ENCODE data around the gene ARL15. TPM values are rescaled to one million over a fixed set of nuclear protein-coding genes. Genes with fewer than 3 reads are reported as not detected.

Gene ARL15
- polyA plus RNA-seq, 1 of the 3 experiments (the other 2 are of a cell fraction): 6.4 TPM

DNA sequence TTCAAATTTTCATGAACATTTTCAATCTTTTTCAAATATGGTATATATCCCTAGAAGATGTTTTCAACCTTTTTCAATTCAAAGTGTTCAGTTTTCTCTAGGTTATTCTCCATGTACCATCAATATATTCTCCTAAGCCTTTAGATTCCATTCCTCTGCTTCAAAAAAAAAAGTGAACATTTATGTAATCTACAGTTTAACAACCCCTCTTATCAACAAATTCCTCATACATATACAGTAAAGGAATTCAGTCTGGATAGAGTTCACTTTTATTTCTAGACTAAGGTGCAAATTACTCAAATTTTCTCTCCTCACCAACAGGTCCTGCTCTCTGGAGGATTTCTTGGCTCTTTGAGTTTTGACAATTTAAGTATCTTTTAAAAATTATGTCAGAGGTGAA is 150.0 kb downstream of the ARL15 start:
- Histone ChIP-seq H3K4me3 (ENCODE audit: low read depth in 2 of 2, low read length in 1 of 2) (no peak overlapping the region), H3K36me3 (replicated peaks in 1 of 2; ENCODE audit: control insufficient read depth in 1 of 2, insufficient read depth in 2 of 2, low read length in 1 of 2) (peaks cover 0 to 7% of the 10 kb centered on the region in 2 experiments), H3K9ac (no peak overlapping the region), H3K27me3 (ENCODE audit: insufficient read depth) (no peaks in the 10 kb centered on the region), H2AFZ (ENCODE audit: low read depth) (no peak overlapping the region), H3F3A (replicated peaks; ENCODE audit: insufficient read depth) (peaks cover 6% of the 10 kb centered on the region), H3K4me1 (ENCODE audit: control insufficient read depth in 1 of 2, insufficient read depth in 2 of 2, low read depth in 1 of 2, low read length in 1 of 2) (no peaks in the 10 kb centered on the region; a peak in 3 of 4 replicates), H3K9me3 (no peaks in the 10 kb centered on the region; the same call in 1 of the 2 replicates), H3K4me2 (no peak overlapping the region), H3K79me2 (ENCODE audit: insufficient read depth) (no peaks in the 10 kb centered on the region), H4K20me1 (ENCODE audit: insufficient read depth) (no peaks in the 10 kb centered on the region), H3K27ac (ENCODE audit: low read depth in 2 of 2, low read length in 1 of 2) (peak overlapping the region in 1 of 2 experiments; percentile 28; a peak in 1 of 4 replicates), H3K9me2 (no peaks in the 10 kb centered on the region; the same call in 1 of the 2 replicates)
- DNase-seq: no peak
- CTCF ChIA-PET: no interaction called here
- TF ChIP-seq SMC3 (IDR thresholded peaks at IDR 0.05; ENCODE audit: low read depth, low read length): no peak
- TF ChIP-seq RCOR1 (IDR thresholded peaks at IDR 0.05; ENCODE audit: low read length): no peak
- no peak for TF ChIP-seq JUND (IDR thresholded peaks at IDR 0.05)
- no peak for TF ChIP-seq EZH2phosphoT487 (IDR thresholded peaks at IDR 0.05; ENCODE audit: borderline replicate concordance, low read depth)
- no peak for TF ChIP-seq SIN3A (IDR thresholded peaks at IDR 0.05; ENCODE audit: borderline replicate concordance, low read depth, low read length)
- no peak for TF ChIP-seq TEAD4 (IDR thresholded peaks at IDR 0.05; ENCODE audit: borderline replicate concordance, insufficient read depth)
- no peak for TF ChIP-seq FOXM1 (IDR thresholded peaks at IDR 0.05; ENCODE audit: low read depth)
- TF ChIP-seq, protein P1, sequence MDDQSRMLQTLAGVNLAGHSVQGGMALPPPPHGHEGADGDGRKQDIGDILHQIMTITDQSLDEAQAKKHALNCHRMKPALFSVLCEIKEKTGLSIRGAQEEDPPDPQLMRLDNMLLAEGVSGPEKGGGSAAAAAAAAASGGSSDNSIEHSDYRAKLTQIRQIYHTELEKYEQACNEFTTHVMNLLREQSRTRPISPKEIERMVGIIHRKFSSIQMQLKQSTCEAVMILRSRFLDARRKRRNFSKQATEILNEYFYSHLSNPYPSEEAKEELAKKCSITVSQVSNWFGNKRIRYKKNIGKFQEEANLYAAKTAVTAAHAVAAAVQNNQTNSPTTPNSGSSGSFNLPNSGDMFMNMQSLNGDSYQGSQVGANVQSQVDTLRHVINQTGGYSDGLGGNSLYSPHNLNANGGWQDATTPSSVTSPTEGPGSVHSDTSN (IDR thresholded peaks at IDR 0.05): no peak
- no peak for TF ChIP-seq RXRA (IDR thresholded peaks at IDR 0.05; ENCODE audit: borderline replicate concordance, low read depth)
- TF ChIP-seq NRF1 (IDR thresholded peaks at IDR 0.05; ENCODE audit: low read depth, low read length): no peak
- TF ChIP-seq FOSL2 (IDR thresholded peaks at IDR 0.05; ENCODE audit: borderline replicate concordance, low read depth): no peak
- no peak for TF ChIP-seq NFIC (IDR thresholded peaks at IDR 0.05; ENCODE audit: borderline replicate concordance)
- TF ChIP-seq, protein P2, sequence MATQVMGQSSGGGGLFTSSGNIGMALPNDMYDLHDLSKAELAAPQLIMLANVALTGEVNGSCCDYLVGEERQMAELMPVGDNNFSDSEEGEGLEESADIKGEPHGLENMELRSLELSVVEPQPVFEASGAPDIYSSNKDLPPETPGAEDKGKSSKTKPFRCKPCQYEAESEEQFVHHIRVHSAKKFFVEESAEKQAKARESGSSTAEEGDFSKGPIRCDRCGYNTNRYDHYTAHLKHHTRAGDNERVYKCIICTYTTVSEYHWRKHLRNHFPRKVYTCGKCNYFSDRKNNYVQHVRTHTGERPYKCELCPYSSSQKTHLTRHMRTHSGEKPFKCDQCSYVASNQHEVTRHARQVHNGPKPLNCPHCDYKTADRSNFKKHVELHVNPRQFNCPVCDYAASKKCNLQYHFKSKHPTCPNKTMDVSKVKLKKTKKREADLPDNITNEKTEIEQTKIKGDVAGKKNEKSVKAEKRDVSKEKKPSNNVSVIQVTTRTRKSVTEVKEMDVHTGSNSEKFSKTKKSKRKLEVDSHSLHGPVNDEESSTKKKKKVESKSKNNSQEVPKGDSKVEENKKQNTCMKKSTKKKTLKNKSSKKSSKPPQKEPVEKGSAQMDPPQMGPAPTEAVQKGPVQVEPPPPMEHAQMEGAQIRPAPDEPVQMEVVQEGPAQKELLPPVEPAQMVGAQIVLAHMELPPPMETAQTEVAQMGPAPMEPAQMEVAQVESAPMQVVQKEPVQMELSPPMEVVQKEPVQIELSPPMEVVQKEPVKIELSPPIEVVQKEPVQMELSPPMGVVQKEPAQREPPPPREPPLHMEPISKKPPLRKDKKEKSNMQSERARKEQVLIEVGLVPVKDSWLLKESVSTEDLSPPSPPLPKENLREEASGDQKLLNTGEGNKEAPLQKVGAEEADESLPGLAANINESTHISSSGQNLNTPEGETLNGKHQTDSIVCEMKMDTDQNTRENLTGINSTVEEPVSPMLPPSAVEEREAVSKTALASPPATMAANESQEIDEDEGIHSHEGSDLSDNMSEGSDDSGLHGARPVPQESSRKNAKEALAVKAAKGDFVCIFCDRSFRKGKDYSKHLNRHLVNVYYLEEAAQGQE (IDR thresholded peaks at IDR 0.05; ENCODE audit: low read depth, low read length): no peak
- TF ChIP-seq, protein P3, sequence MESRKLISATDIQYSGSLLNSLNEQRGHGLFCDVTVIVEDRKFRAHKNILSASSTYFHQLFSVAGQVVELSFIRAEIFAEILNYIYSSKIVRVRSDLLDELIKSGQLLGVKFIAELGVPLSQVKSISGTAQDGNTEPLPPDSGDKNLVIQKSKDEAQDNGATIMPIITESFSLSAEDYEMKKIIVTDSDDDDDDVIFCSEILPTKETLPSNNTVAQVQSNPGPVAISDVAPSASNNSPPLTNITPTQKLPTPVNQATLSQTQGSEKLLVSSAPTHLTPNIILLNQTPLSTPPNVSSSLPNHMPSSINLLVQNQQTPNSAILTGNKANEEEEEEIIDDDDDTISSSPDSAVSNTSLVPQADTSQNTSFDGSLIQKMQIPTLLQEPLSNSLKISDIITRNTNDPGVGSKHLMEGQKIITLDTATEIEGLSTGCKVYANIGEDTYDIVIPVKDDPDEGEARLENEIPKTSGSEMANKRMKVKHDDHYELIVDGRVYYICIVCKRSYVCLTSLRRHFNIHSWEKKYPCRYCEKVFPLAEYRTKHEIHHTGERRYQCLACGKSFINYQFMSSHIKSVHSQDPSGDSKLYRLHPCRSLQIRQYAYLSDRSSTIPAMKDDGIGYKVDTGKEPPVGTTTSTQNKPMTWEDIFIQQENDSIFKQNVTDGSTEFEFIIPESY (IDR thresholded peaks at IDR 0.05; ENCODE audit: borderline replicate concordance, low read depth): no peak
- no peak for TF ChIP-seq TAF1 (IDR thresholded peaks at IDR 0.05; ENCODE audit: borderline replicate concordance, low read depth, low read length)
- POLR2A ChIA-PET: no interaction called here

All from SK-N-SH (cell line).